HG03280 (cell line): Measurements from ENCODE around the gene DMKN.
A peak's percentile ranks its signal among the peaks of the same experiment; 100 is the strongest.

ENCODE experiments used
- ATAC-seq: cut with Tn5 transposase; IDR thresholded peaks from one replicate; pipeline ENCODE4 v1.9.1; 2021; ENCODE audit warnings: mild to moderate bottlenecking, moderate library complexity; ENCODE audit not compliant: unreplicated experiment

The DMKN gene

DNA sequence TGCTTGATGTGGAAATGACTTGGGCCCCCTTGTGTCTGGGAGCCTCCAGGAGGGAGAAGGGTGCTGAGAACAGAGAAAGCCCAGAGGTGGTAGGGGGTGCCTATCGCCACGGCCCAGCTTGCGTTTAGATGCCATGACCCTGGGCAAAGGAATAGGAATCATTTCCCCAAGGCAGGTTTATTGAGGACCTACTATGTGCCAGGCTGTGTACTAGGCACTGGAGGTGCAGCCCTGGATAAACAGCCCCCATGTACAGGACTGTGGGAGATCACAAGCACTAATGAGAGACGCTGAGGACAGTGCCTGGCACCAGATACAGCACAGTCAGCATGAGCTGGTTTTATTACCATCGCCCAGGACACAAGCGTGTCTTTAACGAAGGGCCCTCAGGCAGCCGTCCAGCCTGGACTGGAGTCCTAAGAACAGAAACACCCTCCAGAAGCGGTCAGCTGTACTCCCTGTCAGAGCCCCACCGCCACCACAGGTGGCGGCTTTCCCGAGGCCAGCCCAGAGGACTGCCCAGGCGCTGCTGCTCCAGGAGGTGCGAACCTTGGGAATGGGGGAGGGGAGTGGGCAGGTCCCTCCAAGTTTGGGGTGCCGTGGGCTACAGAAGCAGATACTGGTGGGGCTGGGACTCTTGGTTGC is 36.6 kb upstream of the DMKN start:
- no peak for ATAC-seq

DNA sequence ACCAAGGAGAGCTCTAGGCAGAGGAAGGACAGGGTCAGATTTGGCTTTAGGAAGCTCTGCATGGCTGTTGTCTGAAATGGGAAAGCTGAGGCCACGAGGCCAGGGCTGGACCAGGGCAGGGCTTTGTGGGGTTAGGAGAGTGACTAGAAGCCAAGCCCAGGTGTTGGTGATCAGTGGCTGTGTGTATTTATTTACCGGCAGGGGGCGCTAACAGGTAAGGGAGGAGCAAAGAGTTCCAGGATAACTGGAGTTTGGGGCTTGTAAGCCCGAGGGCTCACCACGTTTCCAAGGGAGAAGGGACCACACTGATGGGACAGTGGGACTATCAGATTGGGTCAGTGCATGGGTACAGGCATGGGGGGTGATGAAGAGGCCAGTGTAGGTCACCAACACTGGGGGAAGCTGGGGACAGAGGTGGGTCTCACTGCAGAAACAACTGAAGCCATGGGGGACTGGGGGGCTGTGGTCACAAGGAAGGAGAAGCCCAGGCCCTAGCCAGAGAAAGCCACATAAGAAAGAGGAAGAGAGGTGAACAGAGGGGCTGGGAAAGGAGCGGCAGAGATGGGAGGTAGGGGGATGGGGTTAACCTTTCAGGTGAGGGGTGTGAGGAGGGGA is 35.8 kb upstream of the DMKN start:
- ATAC-seq: no peak

- ATAC-seq: no peak
These were observed 33.1 kb upstream of the DMKN start for GRCh38 chr19:35546532-35546931.

GRCh38 chr19:35545855-35546381 is 32.5 kb upstream of the DMKN start:
- ATAC-seq: peak; percentile 33

GRCh38 chr19:35545001-35545854 is 31.8 kb upstream of the DMKN start, which contains the start of gene TMEM147:
TMEM147 (plus strand) TSS chr19:35545626; CDS start chr19:35545740, 114 bp downstream.
- peak; percentile 85 for ATAC-seq

DNA sequence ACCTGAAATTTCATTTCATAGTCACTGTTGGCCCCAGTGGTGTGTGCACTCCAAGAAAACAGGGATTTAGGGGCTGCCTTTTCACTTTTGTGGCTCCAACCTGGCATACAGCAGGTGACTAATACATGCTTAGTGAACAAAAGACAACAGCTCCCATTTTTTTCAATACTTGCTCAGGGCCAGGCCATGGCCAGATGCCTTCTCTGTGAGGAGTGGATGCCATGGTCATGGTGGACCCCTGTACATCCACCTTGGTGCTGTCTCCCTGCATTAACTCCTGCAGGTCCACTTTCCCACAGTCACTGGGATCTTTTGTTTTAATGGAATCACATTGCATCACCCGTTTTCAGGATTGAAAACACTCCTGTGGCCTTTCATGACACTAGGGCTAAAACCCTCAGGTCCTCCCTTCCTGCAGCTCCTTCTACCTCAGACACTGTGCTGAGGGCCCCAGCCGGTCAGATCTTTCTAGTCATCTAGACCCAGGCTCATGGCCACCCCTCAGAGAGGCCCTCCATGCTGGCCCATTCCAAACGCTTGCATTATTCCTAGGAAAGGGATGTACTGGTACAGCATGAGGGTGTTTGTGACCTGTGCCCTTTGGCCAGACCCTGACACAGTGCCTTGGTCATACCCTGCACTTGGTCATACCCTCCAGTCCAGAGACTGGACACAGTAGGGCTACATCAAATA is 30.8 kb upstream of the DMKN start:
- no peak for ATAC-seq

DNA sequence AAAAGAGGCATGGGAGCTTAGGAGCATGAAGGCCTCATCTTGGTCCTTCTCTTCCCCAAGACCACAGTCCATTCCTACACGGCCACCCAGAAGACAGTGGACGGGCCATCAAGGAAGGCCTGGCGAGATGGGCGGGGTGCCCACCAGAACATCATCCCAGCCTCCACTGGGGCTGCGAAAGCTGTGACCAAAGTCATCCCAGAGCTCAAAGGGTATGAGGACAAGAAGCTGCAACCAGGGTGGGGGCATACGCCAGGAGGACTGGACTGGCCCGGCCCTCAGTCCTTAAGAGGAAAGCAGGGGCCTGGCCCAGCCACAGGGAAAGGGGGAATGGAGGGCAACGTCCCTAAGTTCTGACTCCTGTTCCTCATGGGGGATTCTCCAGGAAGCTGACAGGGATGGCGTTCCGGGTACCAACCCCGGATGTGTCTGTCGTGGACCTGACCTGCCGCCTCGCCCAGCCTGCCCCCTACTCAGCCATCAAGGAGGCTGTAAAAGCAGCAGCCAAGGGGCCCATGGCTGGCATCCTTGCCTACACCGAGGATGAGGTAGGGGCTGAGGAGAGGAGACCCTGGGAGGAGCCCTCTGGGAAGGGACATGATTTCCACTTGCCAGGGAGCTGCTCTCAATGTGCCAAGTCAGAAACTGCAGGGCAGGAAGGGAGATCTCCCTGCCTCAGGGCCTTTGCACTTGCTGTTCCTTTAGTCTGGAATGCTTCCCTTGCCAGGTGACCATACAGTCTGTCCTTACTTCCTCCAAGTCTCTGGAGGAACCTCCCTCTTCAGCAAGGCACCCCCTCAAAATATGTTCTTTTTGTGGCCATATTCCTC is 30.0 kb upstream of the DMKN start:
- ATAC-seq: no peak

GRCh38 chr19:35542209-35542608 is 28.8 kb upstream of the DMKN start:
- ATAC-seq: no peak

DNA sequence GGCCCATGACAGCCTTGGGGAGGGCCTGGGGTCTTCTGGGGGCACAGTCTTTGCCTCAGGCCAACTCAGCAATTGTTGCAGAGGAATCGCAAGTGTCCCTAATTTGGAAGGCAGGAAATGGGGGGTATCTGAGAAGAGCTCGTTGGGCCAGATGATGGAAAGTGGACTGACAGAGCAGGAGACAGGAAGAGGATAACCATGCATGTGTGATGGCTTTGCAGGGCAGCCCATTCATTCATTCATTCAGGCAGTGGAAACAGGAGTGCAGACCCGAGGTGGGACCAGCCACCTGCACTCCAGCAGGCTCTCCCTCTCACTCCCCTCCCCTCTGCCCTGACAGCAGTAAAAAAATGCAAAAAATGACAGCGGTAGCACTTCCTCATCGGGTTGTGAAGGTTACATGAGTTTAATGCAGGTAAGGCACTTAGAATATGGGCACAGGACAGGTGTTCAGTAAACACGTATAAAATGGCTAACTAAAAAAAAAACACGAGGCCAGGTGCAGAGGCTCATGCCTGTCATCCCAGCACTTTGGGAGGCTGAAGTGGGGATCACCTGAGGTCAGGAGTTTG is 27.0 kb upstream of the DMKN start:
- no peak for ATAC-seq

GRCh38 chr19:35539850-35540249 is 26.4 kb upstream of the DMKN start:
- no peak for ATAC-seq

DNA sequence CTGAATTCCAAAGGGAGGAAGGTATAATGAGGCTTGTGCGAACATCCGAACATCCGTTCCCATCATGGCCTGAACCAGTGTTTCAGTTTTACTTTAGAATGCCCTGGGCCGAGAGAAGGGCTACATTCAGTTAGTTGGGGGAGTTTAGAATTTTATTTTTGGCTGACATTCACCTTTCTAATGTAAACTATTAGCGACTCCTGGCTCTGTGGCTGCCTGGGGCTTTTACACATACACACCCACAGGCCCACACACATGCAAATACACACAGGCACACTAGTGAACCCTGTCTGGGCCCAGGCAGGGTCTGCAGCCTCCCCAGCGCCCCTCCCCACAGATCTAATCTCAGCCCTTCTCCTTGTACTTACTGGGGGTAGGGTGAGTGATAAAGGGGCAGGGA is 25.9 kb upstream of the DMKN start:
- no peak for ATAC-seq

DNA sequence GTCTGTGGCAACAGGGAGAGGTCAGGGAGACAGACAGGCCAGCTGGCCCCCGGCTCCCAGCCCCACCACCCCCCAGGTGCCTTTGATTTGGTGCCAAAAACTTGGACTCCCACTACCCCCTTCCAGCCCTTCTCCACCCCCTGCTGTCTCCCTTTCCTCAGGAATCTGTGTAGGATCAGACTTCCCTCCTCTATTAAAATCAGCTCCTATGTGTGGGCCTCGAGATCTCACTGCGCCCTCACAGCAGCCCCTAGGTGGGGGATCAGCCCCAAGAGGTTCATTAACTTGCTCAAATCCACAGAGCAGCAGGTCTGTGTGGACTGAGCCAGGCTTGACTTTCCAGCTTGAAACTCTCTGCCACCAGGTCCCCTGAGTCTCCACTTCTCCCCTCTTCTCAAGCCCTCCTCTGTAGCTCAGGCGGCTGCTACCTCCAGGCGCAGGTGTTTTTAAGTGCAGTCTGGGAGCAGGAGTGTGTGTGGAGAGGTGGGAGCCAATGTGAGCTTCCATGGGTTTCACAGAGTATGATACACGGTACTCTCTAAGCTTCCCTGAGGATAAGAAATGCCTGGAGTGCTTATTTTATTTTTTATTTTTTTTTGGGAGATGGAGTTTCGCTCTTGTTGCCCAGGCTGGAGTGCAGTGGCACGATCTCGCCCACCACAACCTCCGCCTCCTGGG is 21.5 kb upstream of the DMKN start:
- no peak for ATAC-seq

- ATAC-seq: no peak
These were observed 20.5 kb upstream of the DMKN start for GRCh38 chr19:35533822-35534392.

GRCh38 chr19:35533201-35533821 is 19.9 kb upstream of the DMKN start, which contains the start of gene GAPDHS:
GAPDHS (plus strand) TSS chr19:35533456; CDS start chr19:35533528, 72 bp downstream.
- no peak for ATAC-seq

GRCh38 chr19:35531291-35531690 is 17.8 kb upstream of the DMKN start:
- no peak for ATAC-seq

DNA sequence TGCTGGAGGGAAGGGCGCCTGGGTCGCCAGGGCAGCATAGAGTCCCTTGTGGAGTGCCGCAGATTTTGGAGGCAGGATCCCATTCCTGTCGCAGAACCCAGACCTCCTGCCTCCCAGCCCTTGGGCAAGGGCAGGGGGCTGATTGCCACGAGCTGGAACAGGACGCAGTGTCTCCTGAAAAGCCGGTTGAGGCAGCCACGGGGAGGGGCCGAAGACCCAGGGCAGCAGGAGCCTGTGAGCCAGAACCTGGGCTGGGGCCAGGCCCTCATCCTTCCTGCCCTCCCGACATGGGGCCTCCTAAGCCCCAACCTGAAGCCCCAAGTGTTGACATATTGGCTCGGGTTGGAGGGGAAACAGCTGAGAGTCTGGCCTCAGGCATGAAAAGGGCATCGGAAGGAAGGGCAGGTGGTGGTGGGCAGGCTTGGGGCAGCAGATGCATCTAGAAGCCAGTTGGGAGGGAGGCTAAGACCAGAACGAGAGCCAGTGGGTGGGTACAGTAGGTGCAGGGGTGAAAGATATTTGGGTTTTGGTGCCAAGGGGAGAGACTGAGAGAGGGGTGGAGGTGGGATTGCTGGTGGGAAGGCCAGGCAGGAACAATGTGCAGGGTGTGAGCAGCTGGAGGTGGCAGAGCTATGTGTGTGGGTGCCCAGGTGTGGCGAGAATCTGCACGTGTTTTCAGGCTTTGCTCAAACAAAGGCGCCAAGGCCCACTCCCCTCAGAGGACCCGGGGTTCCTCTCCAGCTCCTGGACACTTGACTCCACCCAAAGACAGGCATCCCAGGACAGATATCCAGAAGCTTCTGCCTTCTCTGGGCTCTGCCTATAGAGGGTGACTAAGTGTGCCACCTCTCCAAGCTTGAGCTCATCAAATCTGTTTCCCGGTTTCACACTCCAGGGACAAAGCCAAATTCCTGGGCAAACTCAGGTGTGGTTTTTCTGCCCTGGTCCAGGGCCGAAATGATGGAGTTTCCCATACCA is 16.1 kb upstream of the DMKN start:
- no peak for ATAC-seq
